Activated B cell treated with CpG ODN at 0.5 μM for 24 hours (primary cell): Measurements from ENCODE around the gene PCGF3. TPM values are rescaled to one million over a fixed set of nuclear protein-coding genes. Genes with fewer than 3 reads are reported as not detected.
A peak's percentile ranks its signal among the peaks of the same experiment; 100 is the strongest.

Experiments used
- ATAC-seq: fragments of 200-7000 bp; cut with Tn5 transposase; one replicate; pipeline ENCODE4 v1.10.0; 2021; ENCODE audit warnings: low read depth, mild to moderate bottlenecking, moderate library complexity
- CTCF ChIA-PET: fragments of 350-600 bp; sonication (Branson Sonifier 250); formaldehyde crosslinking; loops from one replicate; lab custom pipeline; 2021; ENCODE audit warnings: antibody characterized with exemption; lab: Charles Lee
- POLR2A ChIA-PET: fragments of 350-600 bp; sonication (Branson Sonifier 250); formaldehyde crosslinking; loops from one replicate; lab custom pipeline; 2021; ENCODE audit warnings: antibody characterized with exemption; lab: Charles Lee
- DNase-seq: peaks from one replicate; pipeline ENCODE4 v3.0.0; 2022
- H3K27ac Mint-ChIP-seq: one replicate; pipeline ENCODE4 v1.8.0; 2020; ENCODE audit warnings: mixed read lengths
- H3K27me3 Mint-ChIP-seq: one replicate; pipeline ENCODE4 v1.8.0; 2021; ENCODE audit warnings: mixed read lengths
- H3K36me3 Mint-ChIP-seq: one replicate; pipeline ENCODE4 v1.8.0; 2021; ENCODE audit warnings: low read depth, mixed read lengths
- H3K4me1 Mint-ChIP-seq: one replicate; pipeline ENCODE4 v1.8.0; 2021; ENCODE audit warnings: mixed read lengths
- H3K4me3 Mint-ChIP-seq: one replicate; pipeline ENCODE4 v1.8.0; 2020; ENCODE audit warnings: mild to moderate bottlenecking, mixed read lengths
- H3K9me3 Mint-ChIP-seq: one replicate; pipeline ENCODE4 v1.8.0; 2020; ENCODE audit warnings: mixed read lengths
- CTCF ChIP-seq: fragments of 200-600 bp; IDR thresholded peaks from one replicate; pipeline ENCODE4 v1.8.0; 2022; ENCODE audit warnings: antibody characterized with exemption, mild to moderate bottlenecking
- intact Hi-C: fragments of 100-400 bp; cut with micrococcal nuclease; formaldehyde crosslinking; loops from one replicate; pipeline ENCODE4 v1.15.1; 2024
- total RNA-seq: library from RNA; stranded (reverse); gene quantifications from 2 replicates; pipeline ENCODE4 v1.2.3, GENCODE V29; 2022

Gene PCGF3
- total RNA-seq, 1 donor from 2014 or later, result 59.2 TPM

- ChIA-PET POLR2A (interaction anchor here (0.9 to 1.2 kb wide), 2 partner anchors 10 to 17 kb away, joined by 3 to 9 read pairs; no protein-coding TSS in a partner anchor), CTCF (no interaction called here)
- H3K27ac Mint-ChIP-seq, result no peak overlapping the region
- no peaks in the 10 kb centered on the region for H3K36me3 Mint-ChIP-seq
- ATAC-seq (peak; percentile 4), DNase-seq (no peak)
- H3K4me3 Mint-ChIP-seq, result peak overlapping the region; percentile 19
- intact Hi-C loops, result no loop called here
- H3K9me3 Mint-ChIP-seq, result no peaks in the 10 kb centered on the region
- peaks cover 21% of the 10 kb centered on the region for H3K4me1 Mint-ChIP-seq
- H3K27me3 Mint-ChIP-seq, result no peaks in the 10 kb centered on the region
- no peak for TF ChIP-seq CTCF
These were observed 23.7 kb upstream of the PCGF3 start for GRCh38 chr4:681736-682451.

GRCh38 chr4:682490-683172 lies 23.0 kb upstream of the PCGF3 start:
- intact Hi-C loops, result no loop called here
- Mint-ChIP-seq H3K27me3 (peaks cover 1% of the 10 kb centered on the region), H3K27ac (no peak overlapping the region), H3K4me3 (no peak overlapping the region), H3K36me3 (no peaks in the 10 kb centered on the region), H3K4me1 (peaks cover 16% of the 10 kb centered on the region), H3K9me3 (no peaks in the 10 kb centered on the region)
- ATAC-seq, result no peak
- ChIA-PET POLR2A (interaction anchor here (0.9 kb wide), 1 partner anchor 9 kb away, joined by 9 read pairs; no protein-coding TSS in a partner anchor), CTCF (no interaction called here)
- TF ChIP-seq CTCF, result no peak
- peak; percentile 17 for DNase-seq

GRCh38 chr4:683247-683897 lies 22.3 kb upstream of the PCGF3 start:
- no peak for TF ChIP-seq CTCF
- ATAC-seq (no peak), DNase-seq (no peak)
- intact Hi-C loops, result no loop called here
- ChIA-PET CTCF (interaction anchor here (0.8 to 1.8 kb wide), 3 partner anchors 16 to 59 kb away, joined by 3 to 5 read pairs (median 4); no protein-coding TSS in a partner anchor), POLR2A (no interaction called here)
- Mint-ChIP-seq H3K4me3 (no peak overlapping the region), H3K4me1 (peaks cover 12% of the 10 kb centered on the region), H3K36me3 (no peaks in the 10 kb centered on the region), H3K9me3 (no peaks in the 10 kb centered on the region), H3K27ac (no peak overlapping the region), H3K27me3 (peaks cover 3% of the 10 kb centered on the region)

GRCh38 chr4:683982-684622 lies 21.5 kb upstream of the PCGF3 start:
- DNase-seq (no peak), ATAC-seq (no peak)
- ChIA-PET CTCF (interaction anchor here (0.8 to 1.8 kb wide), 4 partner anchors 10 to 58 kb away, joined by 3 to 5 read pairs (median 4); partner anchors contain the start of genes ATP5ME and MYL5), POLR2A (no interaction called here)
- Mint-ChIP-seq H3K27ac (no peak overlapping the region), H3K36me3 (no peaks in the 10 kb centered on the region), H3K4me3 (no peak overlapping the region), H3K27me3 (peaks cover 3% of the 10 kb centered on the region), H3K4me1 (peaks cover 12% of the 10 kb centered on the region), H3K9me3 (no peaks in the 10 kb centered on the region)
- intact Hi-C loops, result no loop called here
- TF ChIP-seq CTCF, result no peak
